ENCODE results near the gene SLC6A3. TPM values are rescaled to one million over a fixed set of nuclear protein-coding genes. Genes with fewer than 3 reads are reported as not detected.

SLC6A3 gene
- total RNA-seq, 2 donors from 2014 or later: 0.16 TPM; not detected in 1

- no peaks in the 10 kb centered on the region for H3K9me3 ChIP-seq
- no peaks in the 10 kb centered on the region for H3K36me3 ChIP-seq
- TF ChIP-seq CTCF (IDR thresholded peaks at IDR 0.05): no peak
- H3K27me3 ChIP-seq: no peaks in the 10 kb centered on the region
- no peaks in the 10 kb centered on the region for H3K4me1 ChIP-seq
- no peak overlapping the region for H3K4me3 ChIP-seq
- H3K27ac ChIP-seq: no peak overlapping the region
- DNase-seq (ENCODE audit: low spot score): no peak
Observed at GRCh38 chr5:1405121-1405520, 40.1 kb downstream of the SLC6A3 start.

GRCh38 chr5:1404062-1404461 lies 41.2 kb downstream of the SLC6A3 start:
- Histone ChIP-seq H3K9me3 (peaks cover 0 to 4% of the 10 kb centered on the region in 2 donors), H3K27me3 (no peaks in the 10 kb centered on the region), H3K4me1 (no peaks in the 10 kb centered on the region), H3K4me3 (no peak overlapping the region), H3K27ac (no peak overlapping the region), H3K36me3 (no peaks in the 10 kb centered on the region)
- no peak for DNase-seq (ENCODE audit: low spot score)
- TF ChIP-seq CTCF (IDR thresholded peaks at IDR 0.05): no peak

- Histone ChIP-seq H3K4me1 (no peaks in the 10 kb centered on the region), H3K4me3 (no peak overlapping the region), H3K9me3 (peaks cover 0 to 5% of the 10 kb centered on the region in 2 donors), H3K27me3 (no peaks in the 10 kb centered on the region), H3K36me3 (no peaks in the 10 kb centered on the region), H3K27ac (no peak overlapping the region)
- no peak for DNase-seq (ENCODE audit: low spot score)
- no peak for TF ChIP-seq CTCF (IDR thresholded peaks at IDR 0.05)
Observed at GRCh38 chr5:1402611-1403255, 42.5 kb downstream of the SLC6A3 start.

GRCh38 chr5:1401536-1402138 lies 43.6 kb downstream of the SLC6A3 start:
- H3K9me3 ChIP-seq: peaks cover 0 to 5% of the 10 kb centered on the region in 2 donors
- no peaks in the 10 kb centered on the region for H3K27me3 ChIP-seq
- no peak overlapping the region for H3K4me3 ChIP-seq
- H3K4me1 ChIP-seq: no peaks in the 10 kb centered on the region
- no peak overlapping the region for H3K27ac ChIP-seq
- no peak for TF ChIP-seq CTCF (IDR thresholded peaks at IDR 0.05)
- DNase-seq (ENCODE audit: low spot score): no peak
- no peaks in the 10 kb centered on the region for H3K36me3 ChIP-seq

GRCh38 chr5:1400936-1401335 lies 44.3 kb downstream of the SLC6A3 start:
- no peak overlapping the region for H3K27ac ChIP-seq
- no peak overlapping the region for H3K4me3 ChIP-seq
- H3K27me3 ChIP-seq: no peaks in the 10 kb centered on the region
- DNase-seq (ENCODE audit: low spot score): no peak
- peaks cover 0 to 5% of the 10 kb centered on the region in 2 donors for H3K9me3 ChIP-seq
- no peaks in the 10 kb centered on the region for H3K36me3 ChIP-seq
- no peak for TF ChIP-seq CTCF (IDR thresholded peaks at IDR 0.05)
- no peaks in the 10 kb centered on the region for H3K4me1 ChIP-seq

Measured in right atrium auricular region (tissue), 2 donors.